Activated CD4-positive, alpha-beta memory T cell treated with anti-CD3 and anti-CD28 coated beads for 36 hours (primary cell): ENCODE results near the gene ENPP7. TPM values are rescaled to one million over a fixed set of nuclear protein-coding genes. Genes with fewer than 3 reads are reported as not detected.

Source experiments
- CTCF ChIA-PET: fragments of 350-600 bp; sonication (Branson Sonifier 250); formaldehyde crosslinking; loops from one replicate; lab custom pipeline; 2021; ENCODE audit warnings: antibody characterized with exemption, inconsistent platforms; lab: Charles Lee
- POLR2A ChIA-PET: fragments of 350-600 bp; sonication (Branson Sonifier 250); formaldehyde crosslinking; loops from one replicate; lab custom pipeline; 2021; ENCODE audit warnings: antibody characterized with exemption; lab: Charles Lee
- DNase-seq: peaks from one replicate; pipeline ENCODE4 v3.0.0-alpha.2; 2020
- H3K27ac Mint-ChIP-seq: one replicate; pipeline ENCODE4 v1.8.0; 2021; ENCODE audit warnings: mixed read lengths
- H3K27me3 Mint-ChIP-seq: one replicate; pipeline ENCODE4 v1.8.0; 2021; ENCODE audit warnings: mixed read lengths
- H3K36me3 Mint-ChIP-seq: one replicate; pipeline ENCODE4 v1.8.0; 2021; ENCODE audit warnings: mixed read lengths
- H3K4me1 Mint-ChIP-seq: one replicate; pipeline ENCODE4 v1.8.0; 2021; ENCODE audit warnings: low read depth, mixed read lengths
- H3K4me3 Mint-ChIP-seq: one replicate; pipeline ENCODE4 v1.8.0; 2021; ENCODE audit warnings: mild to moderate bottlenecking, mixed read lengths
- H3K9me3 Mint-ChIP-seq: one replicate; pipeline ENCODE4 v1.8.0; 2021; ENCODE audit warnings: mixed read lengths
- intact Hi-C: fragments of 100-400 bp; cut with micrococcal nuclease; formaldehyde crosslinking; loops from one replicate; pipeline ENCODE4 v1.15.1; 2023
- total RNA-seq, 2 experiments: library from RNA; stranded (reverse); gene quantifications; one replicate each; pipeline ENCODE4 v1.2.3, GENCODE V29; 2021

ENPP7 gene, protein sequence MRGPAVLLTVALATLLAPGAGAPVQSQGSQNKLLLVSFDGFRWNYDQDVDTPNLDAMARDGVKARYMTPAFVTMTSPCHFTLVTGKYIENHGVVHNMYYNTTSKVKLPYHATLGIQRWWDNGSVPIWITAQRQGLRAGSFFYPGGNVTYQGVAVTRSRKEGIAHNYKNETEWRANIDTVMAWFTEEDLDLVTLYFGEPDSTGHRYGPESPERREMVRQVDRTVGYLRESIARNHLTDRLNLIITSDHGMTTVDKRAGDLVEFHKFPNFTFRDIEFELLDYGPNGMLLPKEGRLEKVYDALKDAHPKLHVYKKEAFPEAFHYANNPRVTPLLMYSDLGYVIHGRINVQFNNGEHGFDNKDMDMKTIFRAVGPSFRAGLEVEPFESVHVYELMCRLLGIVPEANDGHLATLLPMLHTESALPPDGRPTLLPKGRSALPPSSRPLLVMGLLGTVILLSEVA
- under 1 TPM in 1 of 2 experiments, not detected in 1; 0.10 TPM for total RNA-seq

DNA sequence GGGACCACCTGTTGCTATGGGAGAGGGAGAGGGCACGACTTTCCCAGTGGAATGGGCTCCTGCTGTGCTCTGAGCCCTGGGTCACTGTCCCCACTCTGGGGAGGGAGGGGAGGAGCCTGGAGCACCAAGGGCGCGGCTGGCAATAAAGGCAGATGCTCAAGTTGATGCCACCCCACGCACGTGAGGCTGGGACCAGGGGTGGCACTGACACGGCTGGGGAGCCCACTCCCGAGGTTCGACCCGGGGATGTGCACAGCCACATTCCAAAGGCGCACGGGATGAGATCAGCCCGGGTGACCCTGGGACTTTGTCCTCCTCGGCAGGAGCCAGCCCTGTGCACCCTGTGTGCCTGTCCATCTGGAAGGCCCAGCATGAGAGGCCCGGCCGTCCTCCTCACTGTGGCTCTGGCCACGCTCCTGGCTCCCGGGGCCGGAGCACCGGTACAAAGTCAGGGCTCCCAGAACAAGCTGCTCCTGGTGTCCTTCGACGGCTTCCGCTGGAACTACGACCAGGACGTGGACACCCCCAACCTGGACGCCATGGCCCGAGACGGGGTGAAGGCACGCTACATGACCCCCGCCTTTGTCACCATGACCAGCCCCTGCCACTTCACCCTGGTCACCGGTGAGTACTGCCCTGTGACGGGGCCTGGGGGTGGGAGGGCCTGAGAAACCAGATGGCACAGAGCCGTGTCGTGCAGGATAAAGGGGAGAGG lies at the start of gene ENPP7:
Gene ENPP7 (plus strand): TSS at position 175 of the 715 bp plus-strand sequence. CDS start 197 bp downstream, at position 372.
- POLR2A ChIA-PET, result no interaction called here
- intact Hi-C loops, result no loop called here
- H3K27me3 Mint-ChIP-seq, result no peaks in the 10 kb centered on the region
- no peak within 1 kb of the TSS for H3K4me3 Mint-ChIP-seq
- H3K27ac Mint-ChIP-seq, result no peak within 1 kb of the TSS
- H3K9me3 Mint-ChIP-seq, result no peaks in the 10 kb centered on the region
- DNase-seq, result no peak
- peaks cover 23% of the 10 kb centered on the region for H3K4me1 Mint-ChIP-seq
- CTCF ChIA-PET, result interaction anchor here (1.2 kb wide), 1 partner anchor 11 kb away, joined by 4 read pairs; no protein-coding TSS in a partner anchor
- H3K36me3 Mint-ChIP-seq, result no peaks in the 10 kb centered on the region

DNA sequence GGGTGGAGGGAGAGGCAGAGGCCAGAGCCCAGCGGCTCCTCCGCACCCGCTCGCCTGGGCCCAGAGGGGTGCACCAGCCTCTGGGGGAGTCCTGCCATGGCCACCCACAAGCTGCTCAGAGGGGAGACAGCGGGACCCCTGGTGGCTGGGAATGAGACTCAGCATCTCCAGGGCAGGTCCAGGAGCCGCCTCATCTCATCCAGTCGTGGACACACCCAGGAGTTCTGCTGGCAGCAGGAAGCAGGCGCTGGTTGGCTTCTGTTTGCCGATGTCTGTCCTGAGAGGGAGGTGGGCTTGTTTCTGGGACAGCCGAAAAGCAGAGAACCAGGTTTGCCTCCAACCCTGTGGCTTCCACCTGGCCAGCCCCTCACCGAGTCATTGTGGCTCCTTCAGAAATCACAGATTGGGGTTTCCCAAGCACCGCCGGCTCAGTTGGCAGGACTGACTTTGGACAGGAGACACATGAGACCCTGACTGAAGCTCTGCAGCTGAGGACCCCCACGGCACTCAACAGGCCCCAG lies 49.6 kb upstream of the ENPP7 start:
- no peak for DNase-seq
- POLR2A ChIA-PET, result no interaction called here
- H3K27ac Mint-ChIP-seq, result no peak overlapping the region
- no peaks in the 10 kb centered on the region for H3K36me3 Mint-ChIP-seq
- H3K9me3 Mint-ChIP-seq, result no peaks in the 10 kb centered on the region
- H3K27me3 Mint-ChIP-seq, result peaks cover 21% of the 10 kb centered on the region
- H3K4me3 Mint-ChIP-seq, result no peak overlapping the region
- CTCF ChIA-PET, result no interaction called here
- H3K4me1 Mint-ChIP-seq, result no peaks in the 10 kb centered on the region
- intact Hi-C loops, result no loop called here

DNA sequence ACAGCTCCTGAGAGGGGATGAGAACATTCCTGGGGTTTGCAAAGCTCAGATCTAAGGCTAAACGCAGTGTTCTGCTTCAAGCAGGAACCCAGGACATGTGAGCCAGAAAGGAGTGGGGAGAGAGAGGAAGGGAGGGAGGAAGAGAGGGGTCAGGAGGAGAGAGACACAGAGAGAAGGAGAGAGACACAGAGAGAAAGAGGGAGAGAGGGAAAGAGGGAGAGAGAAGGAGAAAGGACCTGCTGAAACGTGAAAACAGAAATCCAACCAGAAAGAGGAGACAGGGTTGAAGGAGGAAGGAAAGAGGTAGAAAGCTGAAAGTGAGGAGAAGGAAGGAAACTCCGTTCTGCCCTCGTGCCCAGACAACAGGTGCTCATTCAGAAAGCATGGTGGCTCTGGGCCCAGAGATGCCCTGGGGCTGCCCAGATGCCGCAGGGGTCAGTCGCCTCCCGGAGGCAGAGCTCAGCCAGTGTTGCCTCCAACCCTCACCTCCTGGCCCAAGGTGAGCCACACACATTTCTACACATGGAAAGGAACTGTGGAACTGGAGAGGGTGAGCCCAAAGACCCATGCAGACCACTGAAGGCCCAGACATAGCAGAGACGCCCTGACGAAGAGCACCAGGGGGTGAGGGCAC lies 49.0 kb upstream of the ENPP7 start:
- POLR2A ChIA-PET, result no interaction called here
- no peak for DNase-seq
- Mint-ChIP-seq H3K36me3 (no peaks in the 10 kb centered on the region), H3K4me1 (no peaks in the 10 kb centered on the region), H3K27me3 (peaks cover 23% of the 10 kb centered on the region), H3K9me3 (no peaks in the 10 kb centered on the region), H3K27ac (no peak overlapping the region), H3K4me3 (no peak overlapping the region)
- CTCF ChIA-PET, result interaction anchor here (0.8 kb wide), 1 partner anchor 281 kb away, joined by 3 read pairs; no protein-coding TSS in a partner anchor
- intact Hi-C loops, result no loop called here

DNA sequence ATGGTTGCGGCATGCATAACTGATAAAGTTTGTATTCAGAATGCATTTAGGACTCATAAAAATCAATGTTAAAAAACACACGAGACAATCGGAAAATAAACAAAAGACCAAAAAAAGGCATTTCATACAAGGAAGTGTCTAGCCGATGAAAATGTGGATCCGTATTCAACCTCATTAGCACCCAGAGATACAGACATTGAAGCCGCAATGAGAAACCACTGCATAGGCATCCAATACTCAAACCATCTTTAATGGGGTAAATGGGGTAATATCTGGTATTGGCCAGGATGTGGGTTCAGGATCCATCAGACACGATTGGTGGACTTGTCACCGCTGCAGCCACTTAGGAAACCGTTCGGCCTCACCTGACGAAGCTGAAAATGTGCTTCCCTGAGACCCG lies 47.4 kb upstream of the ENPP7 start:
- H3K27ac Mint-ChIP-seq, result no peak overlapping the region
- peaks cover 23% of the 10 kb centered on the region for H3K27me3 Mint-ChIP-seq
- no peaks in the 10 kb centered on the region for H3K4me1 Mint-ChIP-seq
- H3K9me3 Mint-ChIP-seq, result no peaks in the 10 kb centered on the region
- ChIA-PET CTCF (no interaction called here), POLR2A (no interaction called here)
- H3K36me3 Mint-ChIP-seq, result no peaks in the 10 kb centered on the region
- DNase-seq, result no peak
- intact Hi-C loops, result no loop called here
- H3K4me3 Mint-ChIP-seq, result no peak overlapping the region

DNA sequence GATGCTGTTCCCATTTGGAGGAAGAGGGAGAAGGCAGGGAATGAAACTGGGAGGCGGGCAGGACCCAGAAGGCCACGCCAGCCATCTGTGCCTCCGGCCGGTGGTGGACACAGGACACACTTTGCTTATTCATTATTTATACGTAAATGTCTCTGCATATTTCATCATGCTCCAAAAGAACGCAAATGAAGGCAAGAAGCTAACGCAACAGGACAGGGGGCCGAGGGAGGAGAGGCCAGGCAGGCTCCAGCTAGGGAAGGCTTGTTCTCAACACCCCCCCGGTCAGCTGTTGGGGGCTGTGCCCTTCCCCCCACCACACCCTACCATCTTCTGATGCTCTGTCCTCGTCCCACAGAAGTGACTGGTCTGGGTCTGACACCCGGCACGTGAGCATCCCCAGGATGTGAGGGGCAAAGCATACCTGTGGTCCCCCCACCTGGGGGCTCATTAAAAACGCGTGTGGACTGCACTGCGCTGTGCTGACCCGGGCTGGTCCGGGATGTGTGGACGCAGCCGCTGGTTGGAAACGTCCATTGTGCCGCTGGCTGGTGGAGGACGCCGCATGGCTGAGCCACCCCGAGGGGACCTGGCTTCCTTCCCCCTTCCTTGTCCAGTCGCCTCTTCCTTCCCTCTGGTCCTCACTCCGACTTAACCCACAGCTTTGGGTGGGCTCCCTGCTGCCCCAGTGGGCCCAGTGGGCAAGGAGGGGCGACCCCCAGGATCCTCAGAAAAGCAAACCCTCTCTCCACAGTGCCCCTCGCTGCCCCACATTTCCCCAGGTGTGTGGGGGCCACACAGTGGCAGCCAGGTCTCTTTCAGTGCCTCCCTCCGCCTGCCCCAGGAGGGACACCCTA lies 46.4 kb upstream of the ENPP7 start:
- H3K4me1 Mint-ChIP-seq, result no peaks in the 10 kb centered on the region
- H3K9me3 Mint-ChIP-seq, result no peaks in the 10 kb centered on the region
- no peak for DNase-seq
- no peak overlapping the region for H3K4me3 Mint-ChIP-seq
- POLR2A ChIA-PET, result no interaction called here
- no peak overlapping the region for H3K27ac Mint-ChIP-seq
- H3K36me3 Mint-ChIP-seq, result no peaks in the 10 kb centered on the region
- intact Hi-C loops, result no loop called here
- CTCF ChIA-PET, result no interaction called here
- peaks cover 23% of the 10 kb centered on the region for H3K27me3 Mint-ChIP-seq

GRCh38 chr17:79685121-79685520 lies 45.6 kb upstream of the ENPP7 start:
- Mint-ChIP-seq H3K4me1 (no peaks in the 10 kb centered on the region), H3K36me3 (no peaks in the 10 kb centered on the region), H3K4me3 (no peak overlapping the region), H3K9me3 (no peaks in the 10 kb centered on the region), H3K27me3 (peaks cover 22% of the 10 kb centered on the region), H3K27ac (no peak overlapping the region)
- no peak for DNase-seq
- intact Hi-C loops, result no loop called here
- ChIA-PET CTCF (no interaction called here), POLR2A (no interaction called here)

DNA sequence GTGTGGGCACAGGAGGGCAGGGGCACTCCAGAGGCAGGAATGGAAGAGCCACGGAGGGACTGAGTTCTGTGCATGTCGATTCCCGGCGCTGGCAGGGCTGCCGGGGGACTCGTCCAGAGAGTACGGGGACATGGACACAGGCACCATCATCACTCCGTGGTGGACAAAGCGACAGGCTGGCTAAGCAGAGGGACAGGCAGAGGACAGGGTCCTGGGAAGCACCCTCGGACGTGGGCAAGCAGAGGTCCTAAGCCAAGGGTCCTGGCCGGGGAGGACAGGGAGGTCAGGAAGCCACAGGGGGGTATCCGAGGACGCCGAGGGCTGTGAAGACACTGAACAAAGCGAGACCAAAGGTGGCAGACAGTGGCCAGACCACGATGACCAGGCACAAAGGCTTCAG lies 44.3 kb upstream of the ENPP7 start:
- no peaks in the 10 kb centered on the region for H3K4me1 Mint-ChIP-seq
- CTCF ChIA-PET, result no interaction called here
- POLR2A ChIA-PET, result no interaction called here
- H3K9me3 Mint-ChIP-seq, result no peaks in the 10 kb centered on the region
- intact Hi-C loops, result no loop called here
- DNase-seq, result no peak
- no peaks in the 10 kb centered on the region for H3K36me3 Mint-ChIP-seq
- H3K27me3 Mint-ChIP-seq, result peaks cover 19% of the 10 kb centered on the region
- H3K4me3 Mint-ChIP-seq, result no peak overlapping the region
- H3K27ac Mint-ChIP-seq, result no peak overlapping the region

DNA sequence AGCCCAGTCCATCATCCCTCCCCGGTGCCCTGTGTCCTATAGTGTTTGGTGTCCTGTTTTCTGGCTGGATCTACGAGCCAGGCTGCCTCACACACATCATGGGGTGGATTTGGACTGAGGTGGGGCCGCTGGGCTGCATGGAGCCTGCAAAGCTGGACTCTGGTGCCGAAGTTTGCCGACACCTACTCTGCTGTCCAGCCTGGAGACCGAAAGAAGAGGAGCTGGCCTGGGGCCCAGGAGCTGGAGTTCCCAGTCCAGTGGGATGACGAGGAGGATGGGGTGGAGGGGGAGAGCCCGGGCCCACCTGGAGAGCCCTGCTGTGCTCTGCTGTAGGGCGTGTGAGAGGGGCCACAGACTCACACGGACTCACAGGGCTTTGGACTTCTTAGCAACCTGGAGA lies 40.3 kb upstream of the ENPP7 start:
- Mint-ChIP-seq H3K27ac (no peak overlapping the region), H3K4me3 (no peak overlapping the region), H3K4me1 (no peaks in the 10 kb centered on the region), H3K27me3 (peaks cover 21% of the 10 kb centered on the region), H3K9me3 (no peaks in the 10 kb centered on the region), H3K36me3 (no peaks in the 10 kb centered on the region)
- intact Hi-C loops, result no loop called here
- no peak for DNase-seq
- ChIA-PET CTCF (no interaction called here), POLR2A (no interaction called here)

- intact Hi-C loops, result no loop called here
- ChIA-PET POLR2A (no interaction called here), CTCF (no interaction called here)
- no peaks in the 10 kb centered on the region for H3K4me1 Mint-ChIP-seq
- DNase-seq, result no peak
- H3K4me3 Mint-ChIP-seq, result no peak overlapping the region
- H3K9me3 Mint-ChIP-seq, result no peaks in the 10 kb centered on the region
- no peak overlapping the region for H3K27ac Mint-ChIP-seq
- no peaks in the 10 kb centered on the region for H3K36me3 Mint-ChIP-seq
- H3K27me3 Mint-ChIP-seq, result peaks cover 27% of the 10 kb centered on the region
Observed at GRCh38 chr17:79690988-79691836, 39.5 kb upstream of the ENPP7 start.

DNA sequence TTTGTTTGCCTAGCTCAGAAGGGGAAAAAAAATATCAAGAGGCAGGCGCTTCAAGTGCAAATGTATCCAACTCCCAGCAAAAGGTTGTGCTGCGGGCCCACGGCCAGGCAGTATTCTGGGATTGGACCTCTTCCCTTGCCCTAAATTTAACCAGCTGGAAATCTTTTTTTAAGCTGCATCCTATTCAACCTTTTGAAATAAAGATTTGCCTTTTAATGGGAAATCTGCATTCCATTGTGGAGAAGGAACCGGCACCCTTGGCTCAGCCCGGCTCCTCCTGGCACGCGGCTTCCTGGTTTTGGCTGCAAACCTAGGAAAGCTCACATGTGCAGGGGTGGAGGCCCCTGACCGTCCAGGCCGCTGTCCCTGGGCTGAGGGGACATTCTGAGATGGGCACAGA lies 38.8 kb upstream of the ENPP7 start:
- Mint-ChIP-seq H3K27ac (no peak overlapping the region), H3K9me3 (no peaks in the 10 kb centered on the region), H3K4me3 (no peak overlapping the region), H3K27me3 (peaks cover 32% of the 10 kb centered on the region), H3K4me1 (no peaks in the 10 kb centered on the region), H3K36me3 (no peaks in the 10 kb centered on the region)
- intact Hi-C loops, result no loop called here
- no peak for DNase-seq
- POLR2A ChIA-PET, result no interaction called here
- CTCF ChIA-PET, result no interaction called here

GRCh38 chr17:79693419-79693818 lies 37.3 kb upstream of the ENPP7 start:
- DNase-seq, result no peak
- Mint-ChIP-seq H3K4me3 (no peak overlapping the region), H3K27me3 (peaks cover 39% of the 10 kb centered on the region), H3K9me3 (no peaks in the 10 kb centered on the region), H3K4me1 (no peaks in the 10 kb centered on the region), H3K27ac (no peak overlapping the region), H3K36me3 (no peaks in the 10 kb centered on the region)
- ChIA-PET POLR2A (no interaction called here), CTCF (no interaction called here)
- intact Hi-C loops, result no loop called here
